COLO829 (cell line): ENCODE measurements around the gene ASB12.
"Not testable (repeated sequence)": the region's sequence is repeated elsewhere in the genome, so short reads cannot be mapped to it uniquely, and the experiment has no call there.

ENCODE experiments used
- DNase-seq: peaks from one replicate; pipeline ENCODE4 v3.0.0; 2012; ENCODE audit warnings: low spot score

Gene ASB12

GRCh38 chrX:64230123-64230970 is at the start of gene ASB12:
TSS of gene ASB12 (minus strand) at chrX:64230607. CDS start at chrX:64225650, 4,957 bp downstream.
- no peak for DNase-seq

- DNase-seq: no peak
Observed at GRCh38 chrX:64265265-64265664, 34.9 kb upstream of the ASB12 start.

GRCh38 chrX:64229154-64229553 is 1.3 kb downstream of the ASB12 start:
- DNase-seq: no peak

- DNase-seq: no peak
Observed at GRCh38 chrX:64218023-64218422, 12.4 kb downstream of the ASB12 start.

GRCh38 chrX:64213989-64214388 is 16.4 kb downstream of the ASB12 start:
- not testable (repeated sequence) for DNase-seq

- no peak for DNase-seq
Observed at GRCh38 chrX:64206556-64207162, 23.7 kb downstream of the ASB12 start.

GRCh38 chrX:64205735-64206501 is 24.5 kb downstream of the ASB12 start:
- peak; percentile 89 for DNase-seq

GRCh38 chrX:64205441-64205734 is 25.0 kb downstream of the ASB12 start, which contains the start of gene AMER1:
TSS of gene AMER1 (minus strand) at chrX:64205708. CDS start at chrX:64193286, 12,422 bp downstream.
- DNase-seq: peak; percentile 39

GRCh38 chrX:64204701-64205440 is 25.5 kb downstream of the ASB12 start:
- DNase-seq: peak; percentile 37

GRCh38 chrX:64204252-64204651 is 26.2 kb downstream of the ASB12 start:
- DNase-seq: no peak

GRCh38 chrX:64202808-64203325 is 27.5 kb downstream of the ASB12 start:
- DNase-seq: no peak

GRCh38 chrX:64198036-64198435 is 32.4 kb downstream of the ASB12 start:
- no peak for DNase-seq

- no peak for DNase-seq
Observed at GRCh38 chrX:64196606-64197005, 33.8 kb downstream of the ASB12 start.

- DNase-seq: no peak
Observed at GRCh38 chrX:64195862-64196261, 34.5 kb downstream of the ASB12 start.

GRCh38 chrX:64192673-64193072 is 37.7 kb downstream of the ASB12 start:
- DNase-seq: no peak

- DNase-seq: no peak
Observed at GRCh38 chrX:64192040-64192439, 38.4 kb downstream of the ASB12 start.

GRCh38 chrX:64191281-64192010 is 39.0 kb downstream of the ASB12 start:
- no peak for DNase-seq

GRCh38 chrX:64190136-64190740 is 40.2 kb downstream of the ASB12 start:
- DNase-seq: no peak

- no peak for DNase-seq
Observed at GRCh38 chrX:64188901-64189300, 41.5 kb downstream of the ASB12 start.

GRCh38 chrX:64187762-64188150 is 42.7 kb downstream of the ASB12 start:
- DNase-seq: no peak
